AG09309 (cell line): ENCODE results near the gene ZNF135.

Experiments
- DNase-seq: peaks from one replicate; pipeline ENCODE4 v3.0.0-alpha.2; 2010; ENCODE audit warnings: low read depth
- H3K4me3 ChIP-seq: 2 replicates; pipeline ENCODE4 v1.5.1; 2011; ENCODE audit warnings: mild to moderate bottlenecking, low read depth, low read length, moderate library complexity; ENCODE audit not compliant: control insufficient read depth
- TF ChIP-seq, protein P1 (sequence below): IDR thresholded peaks from 2 replicates; pipeline ENCODE4 v1.5.1; 2011; ENCODE audit warnings: mild to moderate bottlenecking, low read depth, low read length, inconsistent platforms; ENCODE audit not compliant: insufficient read depth, control insufficient read depth; ENCODE audit errors: missing control alignments

The ZNF135 gene

DNA sequence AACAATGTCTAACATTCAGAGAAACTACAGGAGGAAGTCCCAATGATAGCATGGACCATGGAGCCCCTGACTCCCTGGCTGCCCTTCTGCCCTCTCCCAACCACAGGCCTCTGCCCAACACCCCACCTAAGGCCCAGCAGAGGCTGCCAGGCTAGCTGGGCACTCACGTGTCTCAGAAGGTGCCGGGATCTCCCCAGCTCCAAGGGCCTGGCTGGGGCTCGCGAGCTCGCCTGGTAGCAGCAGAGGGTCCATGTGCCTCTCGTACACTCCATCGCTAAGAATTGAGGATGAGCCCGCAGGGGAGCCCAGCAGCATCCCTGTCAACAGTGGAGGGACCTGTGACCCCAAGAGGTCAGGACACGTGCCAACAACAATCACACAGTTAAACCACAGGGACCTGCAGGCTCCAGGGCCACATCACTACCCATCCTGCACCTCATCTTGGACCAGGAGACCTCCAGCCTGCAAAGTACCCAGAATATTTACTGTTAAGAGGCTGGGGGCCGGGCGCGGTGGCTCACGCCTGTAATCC, 29.5 kb downstream of the ZNF135 start:
- no peak for DNase-seq
- TF ChIP-seq, protein P1, sequence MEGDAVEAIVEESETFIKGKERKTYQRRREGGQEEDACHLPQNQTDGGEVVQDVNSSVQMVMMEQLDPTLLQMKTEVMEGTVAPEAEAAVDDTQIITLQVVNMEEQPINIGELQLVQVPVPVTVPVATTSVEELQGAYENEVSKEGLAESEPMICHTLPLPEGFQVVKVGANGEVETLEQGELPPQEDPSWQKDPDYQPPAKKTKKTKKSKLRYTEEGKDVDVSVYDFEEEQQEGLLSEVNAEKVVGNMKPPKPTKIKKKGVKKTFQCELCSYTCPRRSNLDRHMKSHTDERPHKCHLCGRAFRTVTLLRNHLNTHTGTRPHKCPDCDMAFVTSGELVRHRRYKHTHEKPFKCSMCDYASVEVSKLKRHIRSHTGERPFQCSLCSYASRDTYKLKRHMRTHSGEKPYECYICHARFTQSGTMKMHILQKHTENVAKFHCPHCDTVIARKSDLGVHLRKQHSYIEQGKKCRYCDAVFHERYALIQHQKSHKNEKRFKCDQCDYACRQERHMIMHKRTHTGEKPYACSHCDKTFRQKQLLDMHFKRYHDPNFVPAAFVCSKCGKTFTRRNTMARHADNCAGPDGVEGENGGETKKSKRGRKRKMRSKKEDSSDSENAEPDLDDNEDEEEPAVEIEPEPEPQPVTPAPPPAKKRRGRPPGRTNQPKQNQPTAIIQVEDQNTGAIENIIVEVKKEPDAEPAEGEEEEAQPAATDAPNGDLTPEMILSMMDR: no peak
- no peak overlapping the region for H3K4me3 ChIP-seq

DNA sequence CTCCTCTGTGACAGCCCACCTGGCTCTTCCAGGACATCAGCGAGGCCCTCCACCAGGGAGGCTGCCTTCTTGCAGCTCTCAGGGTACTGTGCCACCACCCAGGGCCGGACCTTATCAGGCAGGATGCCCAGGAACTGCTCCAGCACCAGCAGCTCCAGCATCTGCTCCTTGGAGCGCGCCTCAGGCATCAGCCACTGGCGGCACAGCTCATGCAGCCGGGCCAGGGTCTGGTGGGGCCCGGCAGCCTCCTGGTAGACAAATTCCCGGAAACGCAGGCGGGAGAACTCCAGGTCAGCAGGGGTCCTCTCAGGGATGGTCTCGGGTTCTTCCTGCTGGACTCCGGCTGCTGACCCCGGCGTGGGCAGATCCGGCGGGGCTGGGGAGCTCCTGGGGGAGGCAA, 30.8 kb downstream of the ZNF135 start:
- H3K4me3 ChIP-seq: no peak overlapping the region
- no peak for DNase-seq
- TF ChIP-seq, protein P1: no peak

- DNase-seq: no peak
- TF ChIP-seq, protein P1: no peak
- H3K4me3 ChIP-seq: no peak overlapping the region
Measured at GRCh38 chr19:58091251-58091995, 32.3 kb downstream of the ZNF135 start.

- no peak for DNase-seq
- TF ChIP-seq, protein P1: no peak
- no peak overlapping the region for H3K4me3 ChIP-seq
Measured at GRCh38 chr19:58093071-58093470, 34.0 kb downstream of the ZNF135 start.

- TF ChIP-seq, protein P1: no peak
- DNase-seq: no peak
- H3K4me3 ChIP-seq: no peak overlapping the region
Measured at GRCh38 chr19:58095328-58095727, 36.2 kb downstream of the ZNF135 start.

GRCh38 chr19:58096884-58097283, 37.8 kb downstream of the ZNF135 start:
- no peak overlapping the region for H3K4me3 ChIP-seq
- DNase-seq: no peak
- TF ChIP-seq, protein P1: no peak

DNA sequence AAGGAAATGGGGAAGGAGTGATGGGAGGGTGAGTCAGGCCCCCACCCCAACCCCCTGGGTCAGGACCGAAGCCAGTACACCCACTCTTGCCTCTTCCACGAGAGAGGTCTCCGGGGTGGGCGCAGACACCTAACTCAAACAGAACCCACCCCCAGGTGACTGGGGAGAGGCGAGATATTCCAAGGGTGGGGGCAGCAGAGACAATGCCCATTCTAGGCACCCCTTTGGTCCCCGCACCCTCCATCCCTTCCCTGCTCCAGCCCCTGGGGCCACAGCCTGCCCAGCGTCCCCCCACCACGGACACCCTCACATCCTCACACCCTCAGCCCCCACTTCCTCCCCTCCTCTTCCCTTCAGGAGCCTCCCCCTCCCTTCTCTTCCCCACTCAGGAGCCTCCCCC, 38.3 kb downstream of the ZNF135 start:
- no peak for DNase-seq
- TF ChIP-seq, protein P1: no peak
- H3K4me3 ChIP-seq: peak overlapping the region; percentile 85
